ENCODE measurements around the gene CNTN4. TPM values are rescaled to one million over a fixed set of nuclear protein-coding genes. Genes with fewer than 3 reads are reported as not detected.
A peak's percentile ranks its signal among the peaks of the same experiment; 100 is the strongest.

CNTN4 gene
- total RNA-seq, 1 donor from 2014 or later, result 5.2 TPM

DNA sequence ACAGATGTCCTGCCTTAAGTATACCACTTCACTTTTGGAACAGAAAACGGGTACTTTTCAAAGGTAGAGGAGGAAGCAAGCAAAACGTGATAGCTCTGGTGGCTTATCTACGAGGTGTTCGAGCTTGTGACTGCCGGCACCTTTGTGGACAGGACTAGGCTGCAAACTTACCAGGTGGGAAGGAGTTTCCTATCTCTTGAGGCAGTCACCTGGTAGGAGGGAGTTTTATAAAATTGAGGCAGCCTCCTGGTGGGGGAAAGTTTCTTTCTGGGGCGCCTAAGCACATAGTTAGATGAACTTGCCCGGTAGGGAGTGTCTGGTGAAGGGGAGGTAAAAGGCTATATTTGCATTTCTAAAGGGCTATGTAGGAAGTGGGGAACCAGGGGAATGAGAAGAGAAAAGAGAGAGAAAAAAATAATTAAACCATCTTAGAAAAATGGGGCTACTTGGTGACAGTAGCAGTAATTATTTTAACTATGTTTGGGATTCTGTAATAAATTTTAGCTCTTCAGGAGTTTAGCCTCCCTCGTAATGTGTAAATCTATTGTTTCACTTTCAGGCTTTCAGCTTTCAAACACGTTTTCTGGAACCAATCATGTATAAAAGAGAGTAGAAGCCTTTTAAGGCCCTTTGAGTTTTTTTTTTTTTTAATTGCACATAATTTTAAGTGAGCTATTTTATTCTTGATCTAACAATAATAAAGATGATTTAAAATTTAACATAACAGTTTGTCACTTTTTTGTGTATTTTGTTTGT is 880.5 kb downstream of the CNTN4 start:
- Histone ChIP-seq H3K36me3 (no peaks in the 10 kb centered on the region), H3K27me3 (no peaks in the 10 kb centered on the region), H3K4me2 (peak overlapping the region; percentile 19), H3K79me2 (ENCODE audit: low read depth) (no peaks in the 10 kb centered on the region), H2AFZ (replicated peaks) (peak overlapping the region; percentile 40), H3K9ac (no peak overlapping the region), H3K9me3 (ENCODE audit: low read depth) (no peaks in the 10 kb centered on the region), H3K4me1 (peaks cover 14% of the 10 kb centered on the region), H3K27ac (no peak overlapping the region), H4K20me1 (ENCODE audit: low read depth) (no peaks in the 10 kb centered on the region), H3K4me3 (no peak overlapping the region), H3F3A (ENCODE audit: low read depth) (no peaks in the 10 kb centered on the region)
- H3K27ac Mint-ChIP-seq, result no peak overlapping the region
- no peak for DNase-seq (ENCODE audit: low spot score)
- H3K4me3 Mint-ChIP-seq, result no peak overlapping the region
- no peaks in the 10 kb centered on the region for H3K36me3 Mint-ChIP-seq
- no peaks in the 10 kb centered on the region for H3K9me3 Mint-ChIP-seq
- no peak for TF ChIP-seq EZH2 (IDR thresholded peaks at IDR 0.05)
- TF ChIP-seq, protein P1, sequence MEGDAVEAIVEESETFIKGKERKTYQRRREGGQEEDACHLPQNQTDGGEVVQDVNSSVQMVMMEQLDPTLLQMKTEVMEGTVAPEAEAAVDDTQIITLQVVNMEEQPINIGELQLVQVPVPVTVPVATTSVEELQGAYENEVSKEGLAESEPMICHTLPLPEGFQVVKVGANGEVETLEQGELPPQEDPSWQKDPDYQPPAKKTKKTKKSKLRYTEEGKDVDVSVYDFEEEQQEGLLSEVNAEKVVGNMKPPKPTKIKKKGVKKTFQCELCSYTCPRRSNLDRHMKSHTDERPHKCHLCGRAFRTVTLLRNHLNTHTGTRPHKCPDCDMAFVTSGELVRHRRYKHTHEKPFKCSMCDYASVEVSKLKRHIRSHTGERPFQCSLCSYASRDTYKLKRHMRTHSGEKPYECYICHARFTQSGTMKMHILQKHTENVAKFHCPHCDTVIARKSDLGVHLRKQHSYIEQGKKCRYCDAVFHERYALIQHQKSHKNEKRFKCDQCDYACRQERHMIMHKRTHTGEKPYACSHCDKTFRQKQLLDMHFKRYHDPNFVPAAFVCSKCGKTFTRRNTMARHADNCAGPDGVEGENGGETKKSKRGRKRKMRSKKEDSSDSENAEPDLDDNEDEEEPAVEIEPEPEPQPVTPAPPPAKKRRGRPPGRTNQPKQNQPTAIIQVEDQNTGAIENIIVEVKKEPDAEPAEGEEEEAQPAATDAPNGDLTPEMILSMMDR (IDR thresholded peaks at IDR 0.05), result no peak
- no peak for TF ChIP-seq EZH2phosphoT487 (IDR thresholded peaks at IDR 0.05)
- peaks cover 24% of the 10 kb centered on the region for H3K4me1 Mint-ChIP-seq
- H3K27me3 Mint-ChIP-seq (ENCODE audit: insufficient read depth, low read depth), result no peaks in the 10 kb centered on the region

DNA sequence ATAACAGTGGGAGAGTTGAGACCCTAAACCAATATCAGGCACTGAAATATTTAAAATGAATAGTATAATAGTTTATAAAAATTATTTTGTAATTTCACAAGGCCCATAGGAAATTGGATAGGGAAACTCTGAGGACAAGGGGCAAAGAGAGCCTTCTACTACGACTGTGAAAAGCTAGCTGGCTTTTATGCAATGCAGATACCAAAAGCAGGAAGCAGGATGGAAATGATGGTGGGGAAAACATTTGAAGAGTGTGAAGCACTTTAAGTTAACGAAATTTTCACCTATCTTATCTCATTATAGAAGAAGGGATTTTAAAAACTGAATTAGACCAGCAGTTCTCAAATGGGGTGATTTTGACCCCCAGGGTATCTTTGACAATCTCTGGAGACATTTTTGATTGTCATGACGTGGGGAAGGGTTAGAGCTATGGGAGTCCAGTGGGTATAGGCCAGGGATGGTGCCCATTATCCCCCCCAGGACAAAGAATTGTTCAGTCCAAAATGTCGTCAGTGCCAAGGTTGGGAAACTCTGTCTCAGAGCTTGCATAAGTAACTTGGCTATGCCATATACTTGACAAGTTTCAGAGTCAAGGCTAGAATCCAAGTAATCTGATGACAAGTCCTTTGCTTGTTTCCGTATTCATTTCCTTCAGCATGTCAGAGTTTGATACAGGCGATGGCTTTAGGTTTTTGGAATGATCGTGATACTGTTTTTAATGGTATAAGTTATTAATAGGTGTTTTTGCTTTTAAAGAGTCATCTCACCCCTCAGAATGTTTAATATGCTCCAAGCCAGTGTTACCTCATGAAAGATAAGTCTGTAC is 885.6 kb downstream of the CNTN4 start:
- Histone ChIP-seq H3K27me3 (no peaks in the 10 kb centered on the region), H2AFZ (replicated peaks) (no peak overlapping the region), H3K4me3 (no peak overlapping the region), H3F3A (ENCODE audit: low read depth) (no peaks in the 10 kb centered on the region), H3K36me3 (no peaks in the 10 kb centered on the region), H3K4me2 (no peak overlapping the region), H3K4me1 (peaks cover 8% of the 10 kb centered on the region), H3K27ac (no peak overlapping the region), H4K20me1 (ENCODE audit: low read depth) (no peaks in the 10 kb centered on the region), H3K79me2 (ENCODE audit: low read depth) (no peaks in the 10 kb centered on the region), H3K9me3 (ENCODE audit: low read depth) (no peaks in the 10 kb centered on the region), H3K9ac (no peak overlapping the region)
- Mint-ChIP-seq H3K4me1 (peaks cover 10% of the 10 kb centered on the region), H3K36me3 (no peaks in the 10 kb centered on the region), H3K9me3 (no peaks in the 10 kb centered on the region), H3K4me3 (no peak overlapping the region), H3K27ac (no peak overlapping the region), H3K27me3 (ENCODE audit: insufficient read depth, low read depth) (no peaks in the 10 kb centered on the region)
- TF ChIP-seq EZH2 (IDR thresholded peaks at IDR 0.05), result no peak
- TF ChIP-seq, protein P1 (IDR thresholded peaks at IDR 0.05), result no peak
- TF ChIP-seq EZH2phosphoT487 (IDR thresholded peaks at IDR 0.05), result no peak
- no peak for DNase-seq (ENCODE audit: low spot score)

DNA sequence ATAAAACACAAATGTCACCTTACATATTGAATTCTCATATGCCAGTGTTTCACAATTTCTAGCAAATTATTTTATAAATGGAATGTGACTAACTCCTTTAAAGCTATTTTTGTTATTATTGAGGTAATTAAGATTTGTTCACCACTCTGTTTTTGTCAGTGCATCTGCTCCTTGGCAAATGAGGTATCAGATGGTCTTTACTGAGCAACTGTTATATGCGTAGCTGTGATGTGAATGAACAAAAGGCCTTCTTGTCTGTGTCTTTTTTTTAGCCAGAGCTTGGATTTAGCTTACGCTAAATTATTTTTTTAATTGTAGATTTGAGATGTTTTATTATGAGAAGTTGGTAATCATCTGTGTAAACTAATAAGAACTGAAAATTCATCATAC is 886.2 kb downstream of the CNTN4 start:
- Histone ChIP-seq H3F3A (ENCODE audit: low read depth) (no peaks in the 10 kb centered on the region), H3K9me3 (ENCODE audit: low read depth) (no peaks in the 10 kb centered on the region), H3K4me1 (peaks cover 1% of the 10 kb centered on the region), H3K27me3 (no peaks in the 10 kb centered on the region), H3K9ac (no peak overlapping the region), H3K79me2 (ENCODE audit: low read depth) (no peaks in the 10 kb centered on the region), H2AFZ (replicated peaks) (no peak overlapping the region), H3K4me2 (no peak overlapping the region), H3K4me3 (no peak overlapping the region), H3K27ac (no peak overlapping the region), H4K20me1 (ENCODE audit: low read depth) (no peaks in the 10 kb centered on the region), H3K36me3 (no peaks in the 10 kb centered on the region)
- Mint-ChIP-seq H3K9me3 (no peaks in the 10 kb centered on the region), H3K36me3 (no peaks in the 10 kb centered on the region), H3K4me3 (no peak overlapping the region), H3K27ac (no peak overlapping the region), H3K27me3 (ENCODE audit: insufficient read depth, low read depth) (no peaks in the 10 kb centered on the region), H3K4me1 (peaks cover 4% of the 10 kb centered on the region)
- DNase-seq (ENCODE audit: low spot score), result no peak
- TF ChIP-seq EZH2phosphoT487 (IDR thresholded peaks at IDR 0.05), result no peak
- no peak for TF ChIP-seq EZH2 (IDR thresholded peaks at IDR 0.05)
- TF ChIP-seq, protein P1 (IDR thresholded peaks at IDR 0.05), result no peak
